Measurements from ENCODE around the gene ARMC6.
"Not testable (repeated sequence)": the region's sequence is repeated elsewhere in the genome, so short reads cannot be mapped to it uniquely, and the experiment has no call there.

ARMC6 gene

GRCh38 chr19:19095691-19096090, 62.3 kb downstream of the ARMC6 start:
- TF ChIP-seq CTCF (conservative IDR thresholded peaks at IDR 0.05): no peak
- no peak for TF ChIP-seq ZFX (IDR thresholded peaks at IDR 0.05)
- no peak overlapping the region for H3K27ac ChIP-seq

- H3K27ac ChIP-seq: no peak overlapping the region
Observed at GRCh38 chr19:19096641-19097627, 63.5 kb downstream of the ARMC6 start.

DNA sequence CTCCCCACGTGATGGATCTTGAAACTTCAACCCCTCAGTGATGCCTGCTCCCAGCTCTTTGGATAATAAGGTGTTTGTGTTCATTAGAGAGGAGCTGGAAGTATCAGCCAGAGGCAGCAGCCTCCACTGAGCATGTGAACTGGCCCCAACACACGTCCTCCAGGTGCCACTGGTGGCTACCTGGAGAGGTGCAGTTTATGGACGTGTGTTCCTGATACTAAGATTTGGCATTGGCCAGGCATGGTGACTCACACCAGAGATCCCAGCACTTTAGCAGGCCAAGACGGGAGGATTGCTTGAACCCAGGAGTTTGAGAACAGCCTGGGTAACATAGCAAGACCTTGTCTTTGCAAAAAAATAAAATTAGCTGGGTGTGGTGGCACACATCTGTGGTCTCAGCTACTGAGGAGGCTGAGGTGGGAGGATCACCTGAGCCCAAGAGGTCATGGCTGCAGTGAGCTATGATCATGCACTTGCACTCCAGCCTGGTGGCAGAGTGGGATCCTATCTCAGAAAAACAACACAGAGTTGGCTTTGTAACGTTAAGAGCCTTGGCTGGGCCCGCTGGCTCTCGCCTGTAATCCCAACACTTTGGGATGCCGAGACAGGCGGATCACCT, 64.8 kb downstream of the ARMC6 start:
- TF ChIP-seq ZFX (IDR thresholded peaks at IDR 0.05) (no peak), CTCF (conservative IDR thresholded peaks at IDR 0.05) (no peak)
- no peak overlapping the region for H3K27ac ChIP-seq

More at GRCh38 chr19:19096641-19097627, 63.5 kb downstream of the ARMC6 start:
- TF ChIP-seq ZFX (IDR thresholded peaks at IDR 0.05) (no peak), CTCF (conservative IDR thresholded peaks at IDR 0.05) (no peak)

DNA sequence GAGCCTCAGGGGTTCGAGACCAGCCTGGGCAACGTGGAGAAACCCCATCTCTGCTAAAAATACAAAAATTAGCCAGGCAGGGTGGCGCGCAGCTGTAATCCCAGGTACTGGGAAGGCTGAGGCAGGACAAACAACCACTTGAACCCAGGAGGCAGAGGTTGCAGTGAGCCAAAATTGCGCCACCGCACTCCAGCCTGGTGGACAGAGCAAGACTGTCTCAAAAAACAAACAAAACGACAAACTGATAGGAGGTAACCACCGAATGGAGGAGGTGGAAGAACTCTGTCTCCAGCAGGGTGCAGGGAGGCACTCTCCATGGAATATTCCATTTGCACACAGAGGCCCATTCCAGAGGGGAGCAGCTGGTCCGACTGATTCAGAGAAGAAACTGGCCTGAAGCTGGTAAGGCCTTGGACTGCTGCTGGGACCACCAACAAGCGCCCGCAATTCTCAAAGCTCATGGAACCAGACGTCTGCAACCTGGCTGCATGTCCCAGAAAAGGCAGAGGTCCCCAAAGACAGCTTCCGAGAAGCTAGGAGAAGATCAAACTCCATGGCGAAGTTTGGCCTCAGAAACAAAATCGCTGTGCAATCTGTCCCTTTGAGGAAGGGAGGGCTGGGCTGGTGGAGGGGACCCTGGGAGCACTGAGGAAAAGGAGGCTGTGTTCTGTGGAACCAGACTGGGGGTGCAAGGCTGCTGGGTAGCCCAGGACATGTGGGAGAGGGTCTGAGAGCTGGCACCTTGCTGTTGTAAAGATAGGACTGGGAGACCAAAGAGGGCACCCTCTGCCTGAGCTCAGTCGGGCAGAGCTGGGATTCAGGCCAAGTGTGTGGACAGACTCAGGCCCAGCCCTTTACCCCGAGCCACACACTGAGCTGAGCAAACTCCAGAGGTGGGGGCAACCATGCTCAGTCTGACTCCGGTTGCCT, 65.6 kb downstream of the ARMC6 start:
- TF ChIP-seq ZFX (IDR thresholded peaks at IDR 0.05): no peak
- TF ChIP-seq CTCF (conservative IDR thresholded peaks at IDR 0.05): no peak
- H3K27ac ChIP-seq: no peak overlapping the region

DNA sequence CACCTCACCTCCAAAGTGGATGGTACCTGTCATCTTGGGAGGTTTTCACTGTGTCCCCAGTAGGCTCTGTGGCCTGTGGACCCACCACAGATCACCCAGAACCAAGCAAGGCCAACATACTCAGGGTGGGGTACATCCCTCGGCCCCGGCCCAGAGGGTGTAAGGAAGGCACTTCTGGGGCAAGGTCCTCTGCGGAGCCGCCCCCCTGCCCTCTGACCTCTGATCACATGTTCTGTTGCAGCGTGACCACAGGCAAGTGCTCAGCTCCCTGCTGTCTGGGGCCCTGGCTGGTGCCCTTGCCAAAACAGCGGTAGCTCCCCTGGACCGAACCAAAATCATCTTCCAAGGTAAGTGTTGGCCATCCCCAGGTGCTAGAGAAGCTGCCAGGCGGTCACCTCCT, 68.1 kb downstream of the ARMC6 start:
- H3K27ac ChIP-seq: no peak overlapping the region
- TF ChIP-seq CTCF (conservative IDR thresholded peaks at IDR 0.05) (no peak), ZFX (IDR thresholded peaks at IDR 0.05) (no peak)

DNA sequence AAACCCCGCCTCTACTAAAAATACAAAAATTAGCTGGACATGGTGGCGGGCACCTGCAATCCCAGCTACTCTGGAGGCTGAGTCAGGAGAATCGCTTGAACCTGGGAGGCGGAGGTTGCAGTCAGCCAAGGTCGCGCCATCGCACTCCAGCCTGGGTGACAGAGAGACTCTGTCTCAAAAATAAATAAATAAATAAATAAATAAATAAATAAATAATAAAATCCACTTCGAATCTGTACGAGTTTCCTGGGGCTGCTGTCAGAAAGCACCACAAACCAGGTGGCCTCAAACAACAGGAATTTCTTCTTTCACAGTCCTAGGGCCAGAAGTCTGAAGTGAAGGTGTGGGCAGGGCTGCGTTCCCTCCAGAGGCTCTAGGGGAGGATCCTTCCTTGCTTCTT, 69.2 kb downstream of the ARMC6 start:
- H3K27ac ChIP-seq: not testable (repeated sequence)

- no peak overlapping the region for H3K27ac ChIP-seq
- TF ChIP-seq CTCF (conservative IDR thresholded peaks at IDR 0.05) (no peak), ZFX (IDR thresholded peaks at IDR 0.05) (no peak)
Observed at GRCh38 chr19:19103167-19103566, 69.8 kb downstream of the ARMC6 start.

Data from C4-2B (cell line).